Bronchial epithelial cell (primary cell): ENCODE data around the gene SET. TPM values are rescaled to one million over a fixed set of nuclear protein-coding genes. Genes with fewer than 3 reads are reported as not detected.
"Not testable (repeated sequence)": the region's sequence is repeated elsewhere in the genome, so short reads cannot be mapped to it uniquely, and the experiment has no call there.

ENCODE experiments used
- DNase-seq: peaks from one replicate; pipeline ENCODE4 v3.0.0-alpha.2; 2010; ENCODE audit warnings: low read depth
- FAIRE-seq: peaks from 2 replicates; lab custom pipeline; 2011; peaks lifted over from hg19 to GRCh38; lab: Jason Lieb, UNC
- H3K27me3 ChIP-seq: 2 replicates; pipeline ENCODE4 v1.5.1; 2011; ENCODE audit warnings: low read length; ENCODE audit not compliant: control insufficient read depth, insufficient read depth
- H3K36me3 ChIP-seq: 2 replicates; pipeline ENCODE4 v1.5.1; 2011; ENCODE audit warnings: low read length; ENCODE audit not compliant: control insufficient read depth, insufficient read depth
- H3K4me3 ChIP-seq: 2 replicates; pipeline ENCODE4 v1.5.1; 2011; ENCODE audit warnings: mild to moderate bottlenecking, low read depth, low read length, control low read depth
- total RNA-seq: library from RNA; depleted of rRNA; stranded (reverse); fragments of >200 nt; gene quantifications from 2 replicates; pipeline ENCODE4 v1.2.1, GENCODE V29; 2014
- TF ChIP-seq, protein P1 (sequence below): IDR thresholded peaks from 2 replicates; pipeline ENCODE4 v1.5.1; 2011; ENCODE audit warnings: mild to moderate bottlenecking, moderate library complexity, low read length, control low read depth, inconsistent platforms; ENCODE audit not compliant: insufficient read depth, severe bottlenecking

SET gene, protein sequence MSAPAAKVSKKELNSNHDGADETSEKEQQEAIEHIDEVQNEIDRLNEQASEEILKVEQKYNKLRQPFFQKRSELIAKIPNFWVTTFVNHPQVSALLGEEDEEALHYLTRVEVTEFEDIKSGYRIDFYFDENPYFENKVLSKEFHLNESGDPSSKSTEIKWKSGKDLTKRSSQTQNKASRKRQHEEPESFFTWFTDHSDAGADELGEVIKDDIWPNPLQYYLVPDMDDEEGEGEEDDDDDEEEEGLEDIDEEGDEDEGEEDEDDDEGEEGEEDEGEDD
- total RNA-seq, result 717 and 775 TPM in 2 replicates

DNA sequence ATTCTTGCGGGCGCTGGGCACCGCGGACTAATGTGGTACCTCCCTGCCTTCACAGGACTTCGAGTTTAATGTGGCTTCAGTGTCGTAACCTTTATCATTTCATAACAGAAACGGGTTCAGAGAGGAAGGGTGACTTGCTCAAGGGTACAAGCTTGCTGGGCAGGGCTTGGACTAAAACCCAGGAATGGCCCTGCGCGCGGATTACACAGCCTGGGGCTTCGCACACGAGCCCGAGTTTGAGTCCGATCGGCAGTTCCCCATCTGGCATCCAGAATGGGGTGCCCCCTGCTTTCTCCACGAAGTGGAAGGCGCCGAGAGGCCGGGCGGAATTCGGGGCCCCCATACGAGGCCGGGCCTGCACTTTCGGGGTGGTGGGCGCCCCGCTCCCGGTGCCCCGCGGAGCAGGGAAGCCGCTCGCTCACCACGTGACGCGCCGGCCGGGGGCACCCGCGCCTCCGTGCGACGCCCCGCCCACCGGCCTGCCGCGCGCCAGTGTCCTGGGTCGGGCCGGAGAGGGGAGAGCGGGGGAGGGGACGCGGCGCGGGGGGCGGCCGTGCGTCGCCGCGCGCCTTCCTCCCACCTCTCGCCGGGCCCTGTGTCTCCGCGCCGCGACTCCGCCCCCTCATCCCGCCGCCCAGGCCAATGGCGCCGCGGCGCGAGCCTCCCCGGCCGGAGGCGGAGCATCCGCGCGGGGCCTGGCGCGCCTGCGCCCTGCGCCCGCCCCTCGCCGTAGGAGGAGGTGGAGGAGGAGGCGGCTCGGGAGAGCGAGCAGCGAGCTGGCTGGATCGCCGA lies at the start of gene SET:
Gene SET, plus strand, starts transcription at position 722 of the 792 bp plus-strand sequence. CDS start 361 bp downstream, outside the sequence.
- H3K36me3 ChIP-seq, result peaks cover 12% of the 10 kb centered on the region
- no peaks in the 10 kb centered on the region for H3K27me3 ChIP-seq
- H3K4me3 ChIP-seq, result peak within 1 kb of the TSS; percentile 82
- peak; percentile 77 for DNase-seq
- TF ChIP-seq, protein P1, sequence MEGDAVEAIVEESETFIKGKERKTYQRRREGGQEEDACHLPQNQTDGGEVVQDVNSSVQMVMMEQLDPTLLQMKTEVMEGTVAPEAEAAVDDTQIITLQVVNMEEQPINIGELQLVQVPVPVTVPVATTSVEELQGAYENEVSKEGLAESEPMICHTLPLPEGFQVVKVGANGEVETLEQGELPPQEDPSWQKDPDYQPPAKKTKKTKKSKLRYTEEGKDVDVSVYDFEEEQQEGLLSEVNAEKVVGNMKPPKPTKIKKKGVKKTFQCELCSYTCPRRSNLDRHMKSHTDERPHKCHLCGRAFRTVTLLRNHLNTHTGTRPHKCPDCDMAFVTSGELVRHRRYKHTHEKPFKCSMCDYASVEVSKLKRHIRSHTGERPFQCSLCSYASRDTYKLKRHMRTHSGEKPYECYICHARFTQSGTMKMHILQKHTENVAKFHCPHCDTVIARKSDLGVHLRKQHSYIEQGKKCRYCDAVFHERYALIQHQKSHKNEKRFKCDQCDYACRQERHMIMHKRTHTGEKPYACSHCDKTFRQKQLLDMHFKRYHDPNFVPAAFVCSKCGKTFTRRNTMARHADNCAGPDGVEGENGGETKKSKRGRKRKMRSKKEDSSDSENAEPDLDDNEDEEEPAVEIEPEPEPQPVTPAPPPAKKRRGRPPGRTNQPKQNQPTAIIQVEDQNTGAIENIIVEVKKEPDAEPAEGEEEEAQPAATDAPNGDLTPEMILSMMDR, result no peak
- FAIRE-seq, result no peak

DNA sequence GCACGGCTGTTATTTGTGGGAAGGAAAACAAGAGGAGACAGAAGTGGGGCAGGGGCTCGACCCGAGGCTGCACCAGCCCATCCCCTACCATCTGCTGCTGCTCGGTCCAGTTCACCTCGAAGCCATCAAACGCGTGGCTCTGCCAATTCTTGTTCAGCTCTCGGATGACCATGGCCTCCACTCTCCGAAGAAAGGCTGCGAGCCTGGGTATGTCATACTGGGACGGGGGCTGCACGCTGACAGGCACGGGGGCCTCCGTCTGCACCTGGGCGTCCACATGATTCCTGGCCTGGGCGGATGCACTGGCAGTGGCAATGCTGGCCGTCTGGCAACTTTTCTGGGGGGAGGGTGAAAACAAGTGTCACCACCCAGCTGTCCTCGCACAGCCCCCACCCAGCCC lies 48.4 kb upstream of the SET start:
- Histone ChIP-seq H3K4me3 (no peak overlapping the region), H3K36me3 (peaks cover 4% of the 10 kb centered on the region), H3K27me3 (no peaks in the 10 kb centered on the region)
- FAIRE-seq (no peak), DNase-seq (no peak)
- TF ChIP-seq, protein P1, result no peak

DNA sequence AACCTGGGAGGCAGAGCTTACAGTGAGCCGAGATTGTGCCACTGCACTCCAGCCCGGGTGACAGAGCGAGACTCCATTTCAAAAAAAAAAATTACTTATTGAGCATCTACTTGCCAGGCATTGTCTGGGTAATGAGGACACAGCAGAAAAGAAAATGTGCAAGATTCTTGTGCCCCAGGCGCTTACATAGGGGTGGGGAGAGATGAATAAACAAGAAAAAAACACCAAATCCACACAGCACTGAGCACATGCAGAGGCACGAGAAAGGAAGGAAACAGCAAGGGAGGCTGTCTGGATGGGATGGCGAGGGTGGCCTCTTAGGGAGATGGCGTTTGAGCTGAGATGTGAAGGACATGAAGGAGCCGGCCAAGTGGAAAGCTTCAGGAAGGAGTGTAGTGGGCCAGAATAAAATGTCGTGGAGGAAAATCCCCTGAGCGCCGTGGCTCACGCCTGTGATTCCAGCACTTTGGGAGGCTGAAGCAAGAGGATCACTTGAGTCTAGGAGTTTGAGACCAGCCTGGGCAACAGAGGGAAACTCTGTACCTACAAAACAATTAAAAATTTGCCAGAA lies 46.3 kb upstream of the SET start:
- peak; percentile 41 for DNase-seq
- Histone ChIP-seq H3K36me3 (peaks cover 4% of the 10 kb centered on the region), H3K27me3 (no peaks in the 10 kb centered on the region), H3K4me3 (no peak overlapping the region)
- FAIRE-seq, result no peak
- TF ChIP-seq, protein P1, result no peak

DNA sequence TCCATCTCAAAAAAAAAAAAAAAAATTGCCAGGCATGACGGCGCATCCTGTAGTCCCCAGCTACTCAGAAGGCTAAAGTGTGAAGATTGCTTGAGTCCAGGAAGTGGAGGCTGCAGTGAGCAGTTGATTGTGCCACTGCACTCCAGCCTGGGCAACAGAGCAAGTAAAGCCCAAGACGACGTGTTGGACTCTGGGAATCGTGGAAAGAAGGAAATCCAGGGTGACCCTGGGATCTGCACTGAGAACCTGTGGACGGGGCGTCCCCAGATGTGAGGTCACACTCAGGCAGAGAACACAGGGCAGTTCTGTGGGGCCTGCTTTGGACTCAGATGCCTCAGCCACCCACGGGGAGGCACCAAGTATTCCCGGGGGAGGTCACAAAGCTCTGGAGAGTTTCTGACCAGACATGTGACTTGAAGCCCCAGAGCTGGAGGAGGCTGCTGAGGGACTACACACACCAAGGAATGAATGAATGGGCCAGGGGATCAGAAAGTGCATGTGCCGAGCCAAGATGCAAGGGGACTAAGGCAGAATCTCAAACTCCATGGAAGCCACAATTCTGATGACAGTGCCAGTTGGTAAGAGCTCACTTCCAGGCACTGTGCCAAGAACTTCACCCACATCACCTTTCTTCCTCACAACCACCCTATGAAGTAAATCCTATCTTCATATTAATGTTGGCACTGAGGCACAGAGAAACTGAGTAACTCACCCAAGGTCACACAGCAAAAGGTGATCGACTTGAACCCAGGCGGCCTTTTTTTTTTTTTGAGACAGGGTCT lies 45.3 kb upstream of the SET start:
- no peak for FAIRE-seq
- no peak for DNase-seq
- TF ChIP-seq, protein P1, result no peak

DNA sequence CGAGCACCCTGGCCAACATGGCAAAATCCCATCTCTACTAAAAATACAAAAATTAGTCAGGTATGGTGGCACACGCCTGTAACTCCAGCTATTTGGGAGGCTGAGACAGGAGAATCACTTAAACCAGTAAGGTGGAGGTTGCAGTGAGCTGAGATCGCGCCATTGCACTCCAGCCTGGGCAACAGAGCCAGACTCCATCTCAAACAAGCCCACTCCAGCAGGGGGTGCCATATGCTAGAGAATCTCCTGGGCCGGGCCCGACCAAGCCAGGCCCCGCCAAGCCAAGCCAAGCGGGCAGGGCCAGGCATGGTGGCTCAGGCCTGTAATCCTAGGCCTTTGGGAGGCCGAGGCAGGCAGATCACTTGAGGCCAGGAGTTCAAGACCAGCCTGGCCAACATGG lies 40.8 kb upstream of the SET start:
- not testable (repeated sequence) for H3K27me3 ChIP-seq, H3K4me3 ChIP-seq, DNase-seq, FAIRE-seq, H3K36me3 ChIP-seq
- TF ChIP-seq, protein P1, result peak; percentile 11

More for the DNA sequence above, 45.3 kb upstream of the SET start:
- Histone ChIP-seq H3K4me3 (no peak overlapping the region), H3K36me3 (peaks cover 4% of the 10 kb centered on the region), H3K27me3 (no peaks in the 10 kb centered on the region)
